Skin of body (tissue), 2 donors: ENCODE results near the gene KCNQ1. TPM values are rescaled to one million over a fixed set of nuclear protein-coding genes. Genes with fewer than 3 reads are reported as not detected.

Source experiments
- DNase-seq: peaks from one replicate; lab custom pipeline; 2025; lab: John Stamatoyannopoulos, UW
- total RNA-seq: library from RNA; depleted of rRNA; stranded (reverse); fragments of >200 nt; gene quantifications from one replicate; pipeline ENCODE4 v1.2.3, GENCODE V29; 2014

Gene KCNQ1
- total RNA-seq, 1 donor from 2014 or later, result 1.3 TPM

- peak; percentile 56 for DNase-seq
Measured at GRCh38 chr11:2708151-2708581, 263.4 kb downstream of the KCNQ1 start.

GRCh38 chr11:2708757-2709281 is 264.0 kb downstream of the KCNQ1 start:
- peak; percentile 91 for DNase-seq

- DNase-seq, result peak; percentile 51
Measured at GRCh38 chr11:2709429-2709828, 264.6 kb downstream of the KCNQ1 start.

DNA sequence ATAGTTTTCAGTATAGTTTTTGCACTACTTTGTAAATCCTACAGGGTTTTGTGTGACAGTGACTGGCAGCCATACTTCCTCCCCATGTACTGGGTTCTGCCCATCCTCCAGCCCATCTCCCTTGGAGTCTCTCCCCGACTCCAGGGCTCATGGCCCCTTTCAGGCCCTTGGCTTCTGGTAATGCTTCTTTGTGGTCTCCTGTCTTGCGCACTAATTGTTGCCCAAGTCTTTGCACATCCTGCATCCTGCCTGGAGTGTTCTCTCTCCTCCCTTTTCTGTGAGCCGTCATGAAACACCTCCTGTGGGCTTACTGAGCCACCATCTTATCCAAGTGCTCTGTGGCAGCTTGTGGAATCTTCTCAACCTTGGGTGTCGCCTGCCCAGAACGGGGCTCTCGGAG is 266.4 kb downstream of the KCNQ1 start:
- no peak for DNase-seq

DNA sequence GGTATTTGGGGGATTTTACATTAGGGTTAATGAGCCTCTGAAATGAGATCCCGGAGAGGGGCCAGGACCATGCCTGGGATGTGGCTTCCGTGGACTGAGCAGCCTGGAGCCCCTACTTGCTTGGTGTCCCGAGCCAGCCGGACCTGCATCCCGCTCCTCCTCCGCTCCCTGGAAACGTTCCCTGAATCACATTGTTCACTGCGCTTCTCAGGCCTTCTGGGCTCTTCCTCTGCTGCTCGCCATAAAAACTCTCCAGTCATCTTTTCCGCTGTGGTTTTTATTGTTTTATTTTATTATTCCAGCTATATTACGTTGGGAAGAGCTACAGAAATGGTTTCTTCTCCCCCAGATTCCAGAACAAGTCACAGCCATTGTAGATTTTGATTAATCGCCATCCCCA is 268.3 kb downstream of the KCNQ1 start:
- DNase-seq, result peak; percentile 69

- DNase-seq, result peak; percentile 73
Measured at GRCh38 chr11:2713661-2714462, 269.1 kb downstream of the KCNQ1 start.

DNA sequence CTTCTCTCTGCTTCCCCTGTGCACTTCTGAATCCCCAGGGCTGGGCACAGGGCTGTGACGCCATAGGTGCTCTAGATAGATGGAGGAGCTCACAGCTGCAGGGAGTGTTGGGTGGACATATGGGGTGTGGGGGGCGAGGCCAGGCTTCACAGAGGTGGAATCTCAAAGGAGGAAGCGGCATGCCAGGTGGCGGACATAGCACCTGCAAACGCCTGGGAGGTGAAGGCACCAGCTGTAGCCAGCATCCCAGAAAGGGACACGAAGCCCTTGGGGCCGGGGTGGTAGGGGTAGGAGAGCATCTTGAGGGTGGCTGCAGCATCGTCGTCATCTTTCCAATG is 269.6 kb downstream of the KCNQ1 start:
- DNase-seq, result no peak

DNA sequence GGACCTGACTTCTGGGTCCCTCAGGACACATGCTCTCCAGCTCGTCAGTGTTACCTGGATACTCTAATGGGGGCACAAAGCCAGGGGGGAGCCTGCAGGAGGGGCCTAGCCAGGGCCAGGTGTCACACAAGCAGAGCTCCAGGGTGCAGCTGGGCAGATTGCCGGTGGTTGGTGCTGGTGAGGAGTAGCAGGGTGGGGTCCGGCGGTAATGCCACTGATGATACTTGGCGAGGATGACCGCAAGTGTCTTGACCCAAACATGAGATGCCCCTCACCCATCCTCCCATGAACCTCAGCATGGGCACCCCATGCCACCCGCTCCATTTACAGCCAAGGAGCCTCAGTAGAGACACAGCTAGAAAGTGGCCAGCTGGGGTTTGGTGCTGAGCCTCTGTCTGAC is 270.1 kb downstream of the KCNQ1 start:
- no peak for DNase-seq

GRCh38 chr11:2715716-2716350 is 271.0 kb downstream of the KCNQ1 start:
- no peak for DNase-seq

DNA sequence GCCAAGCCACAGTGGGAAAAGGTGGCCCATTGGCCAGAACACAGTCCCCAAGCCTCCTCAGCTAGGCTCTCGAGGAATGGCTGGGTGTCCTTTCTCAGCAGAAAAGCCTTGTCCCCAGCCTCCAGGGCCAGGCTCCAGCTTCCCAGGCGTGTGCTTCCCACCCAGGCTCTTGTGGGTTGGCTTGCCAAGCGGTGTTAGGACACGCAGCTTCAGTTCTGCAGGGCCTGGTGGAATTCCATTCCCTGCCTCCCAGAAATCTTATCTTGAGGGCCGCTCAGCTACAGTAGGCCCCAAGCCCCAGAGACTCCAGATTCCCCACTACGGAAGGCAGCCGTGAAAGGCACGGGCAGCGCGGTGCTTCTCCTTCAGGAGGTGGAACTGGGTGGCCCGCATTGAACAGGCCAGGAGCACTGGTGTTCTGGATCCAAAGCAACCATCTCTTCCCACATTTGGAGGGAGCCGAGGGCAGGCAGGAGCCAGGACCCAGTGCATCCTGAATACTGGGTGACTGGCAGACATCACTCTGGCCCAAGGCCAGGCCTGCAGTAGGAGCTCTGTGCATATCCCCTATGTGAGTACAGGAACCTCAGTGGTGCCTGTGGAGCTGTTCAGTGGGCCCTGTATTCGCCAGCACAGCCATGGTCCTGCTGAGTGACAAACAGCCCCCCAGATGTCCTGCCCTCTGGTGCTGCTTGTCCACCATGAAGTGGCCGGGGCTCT is 271.7 kb downstream of the KCNQ1 start:
- no peak for DNase-seq

DNA sequence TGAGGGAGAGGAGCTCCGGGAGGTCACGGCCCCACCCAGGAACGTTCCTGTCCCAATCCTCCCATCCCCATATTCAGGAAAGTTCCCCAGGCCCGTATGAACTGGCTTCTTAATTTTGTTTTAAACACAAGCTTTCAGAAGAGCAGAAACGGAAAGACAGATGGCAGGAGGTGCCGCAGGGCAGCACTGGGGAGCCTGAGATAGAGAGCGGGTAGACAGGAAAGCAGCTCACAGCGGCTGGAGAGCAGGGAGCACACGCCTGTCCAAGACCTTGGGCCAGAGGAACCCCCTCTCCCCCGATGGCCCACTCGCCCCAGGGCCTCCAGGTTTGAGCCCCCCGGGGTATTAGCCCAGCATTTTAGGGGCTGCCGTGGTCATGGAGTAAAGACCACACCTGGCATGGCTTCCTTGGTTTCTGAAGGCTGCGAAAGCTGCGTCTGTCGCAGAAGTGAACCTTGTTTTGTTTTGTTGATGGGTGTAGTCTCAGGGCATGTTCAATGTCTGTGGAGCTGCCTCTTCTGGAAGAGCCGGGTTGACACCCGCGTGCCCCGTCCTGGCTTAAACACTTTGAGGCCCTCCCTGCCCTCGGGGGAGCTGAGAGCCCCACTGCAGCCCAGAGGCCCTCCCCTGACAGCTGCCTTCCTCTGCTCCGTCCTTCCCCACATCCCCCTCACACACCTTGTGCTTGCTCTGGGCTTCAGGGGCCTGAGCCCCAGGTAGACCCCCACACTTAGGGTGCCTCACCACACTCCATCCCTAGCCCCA is 272.9 kb downstream of the KCNQ1 start:
- no peak for DNase-seq

DNA sequence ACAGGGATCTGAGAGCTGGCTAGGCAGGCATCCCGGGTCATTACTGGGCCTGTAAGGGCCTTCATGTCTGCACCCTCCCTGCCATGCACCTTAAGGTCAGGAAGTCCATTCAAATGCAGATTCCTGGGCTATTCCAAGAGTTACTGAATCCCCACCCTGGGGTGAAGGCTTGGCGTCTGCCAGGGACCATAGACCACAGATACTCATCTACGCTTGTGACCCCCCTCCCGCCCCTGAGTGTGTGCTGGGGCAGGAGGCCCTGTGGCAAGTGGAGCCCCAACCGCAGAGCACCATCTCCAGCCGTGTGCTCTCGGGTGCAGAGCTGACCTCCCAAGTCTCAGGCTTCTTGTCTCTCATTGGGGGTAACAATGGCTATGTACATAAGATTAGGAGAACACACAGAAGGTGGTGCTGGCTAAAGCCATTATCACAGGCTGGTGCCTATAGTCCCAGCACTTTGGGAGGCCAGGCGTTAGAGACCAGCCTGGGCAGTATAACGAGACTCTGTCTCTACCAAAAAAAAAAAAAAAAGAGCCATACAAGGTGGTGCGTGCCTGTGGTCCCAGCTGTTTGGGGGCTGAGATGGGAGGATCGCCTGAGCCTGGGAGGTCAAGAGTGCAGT is 274.1 kb downstream of the KCNQ1 start:
- no peak for DNase-seq

GRCh38 chr11:2719831-2720590 is 275.2 kb downstream of the KCNQ1 start:
- no peak for DNase-seq

- no peak for DNase-seq
Measured at GRCh38 chr11:2721210-2721916, 276.6 kb downstream of the KCNQ1 start.

- DNase-seq, result no peak
Measured at GRCh38 chr11:2722955-2723354, 278.1 kb downstream of the KCNQ1 start.

GRCh38 chr11:2724104-2724503 is 279.3 kb downstream of the KCNQ1 start:
- no peak for DNase-seq

- DNase-seq, result no peak
Measured at GRCh38 chr11:2724653-2725367, 280.0 kb downstream of the KCNQ1 start.

DNA sequence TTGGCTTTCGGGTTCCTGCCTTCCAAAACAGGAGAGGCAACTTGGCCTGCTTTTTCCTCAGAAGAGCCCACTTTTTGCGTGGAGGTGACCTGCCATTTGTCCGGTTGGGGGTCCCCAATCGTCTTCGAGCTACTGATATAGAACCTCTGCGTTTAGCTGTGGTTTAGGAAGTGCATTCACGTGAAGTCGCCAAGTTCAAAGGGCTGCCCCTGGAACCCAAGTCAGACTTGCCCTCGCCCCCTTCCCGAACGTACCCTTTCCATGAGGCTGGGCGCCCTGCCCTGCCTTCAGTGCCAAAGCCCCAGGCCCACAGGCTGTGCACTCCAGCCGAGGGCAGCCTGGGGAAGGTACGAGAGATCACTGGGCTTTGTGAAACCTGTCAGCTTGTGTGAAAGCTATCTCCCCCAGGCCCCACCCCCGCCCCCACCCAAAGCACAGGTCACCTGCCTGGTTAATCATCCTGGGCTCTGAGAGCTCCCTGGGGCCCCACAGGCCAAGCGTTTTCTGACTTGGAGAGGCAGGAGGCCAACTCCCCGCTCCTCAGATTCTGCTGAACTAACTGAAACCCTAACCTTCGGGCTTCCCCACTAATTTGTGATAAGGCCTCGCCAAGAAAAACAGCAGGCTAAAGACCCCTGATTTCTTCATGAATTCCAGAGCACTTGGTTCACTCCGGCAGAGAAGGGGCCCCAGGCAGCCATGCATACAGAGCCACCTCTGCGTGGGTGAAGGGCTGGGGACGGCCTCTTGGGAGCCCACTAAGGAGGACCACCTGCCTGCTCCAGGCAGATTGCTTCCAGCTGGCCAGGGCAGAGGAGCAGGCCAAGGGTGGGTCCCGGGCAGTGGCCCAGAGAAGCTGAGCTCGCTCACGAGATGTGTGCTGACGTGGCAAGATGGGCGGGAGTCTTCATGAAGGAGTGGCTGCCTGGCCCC is 280.8 kb downstream of the KCNQ1 start:
- DNase-seq, result peak; percentile 71
